PC-9 (cell line): ENCODE data around the gene ALKBH3. TPM values are rescaled to one million over a fixed set of nuclear protein-coding genes. Genes with fewer than 3 reads are reported as not detected.

ENCODE experiments used
- BruUV-seq: library from RNA; stranded (reverse); fragments of 400-500 nt; replicated peaks from 2 replicates; lab custom pipeline; 2021; lab: Mats Ljungman, UMichigan
- CTCF ChIA-PET: fragments of 300-600 bp; sonication (Branson Sonifier 250); formaldehyde crosslinking; loops from one replicate; lab custom pipeline; 2022; ENCODE audit warnings: antibody characterized with exemption; lab: Charles Lee
- POLR2A ChIA-PET: fragments of 300-600 bp; sonication (Branson Sonifier 250); formaldehyde crosslinking; loops from one replicate; lab custom pipeline; 2022; ENCODE audit warnings: antibody characterized with exemption; ENCODE audit not compliant: unreplicated experiment; lab: Charles Lee
- DNase-seq, 2 experiments: peaks; one replicate each; pipeline versions ENCODE4 v3.0.0 to v3.0.0-alpha.2; 2015 to 2022; ENCODE audit warnings: mixed read lengths in 1 of 2
- H2AFZ ChIP-seq: fragments of 200-600 bp; sonication (generic); 2 replicates; pipeline ENCODE4 v1.8.1; 2017; ENCODE audit warnings: antibody characterized with exemption
- H3F3A ChIP-seq: fragments of 200-600 bp; sonication (generic); 2 replicates; pipeline ENCODE4 v1.8.1; 2017; ENCODE audit warnings: antibody characterized with exemption, mild to moderate bottlenecking, low read depth; ENCODE audit not compliant: insufficient read depth
- H3K27ac ChIP-seq: fragments of 200-600 bp; sonication (generic); 2 replicates; pipeline ENCODE4 v1.6.1; 2016; ENCODE audit warnings: mixed run types
- H3K27me3 ChIP-seq: fragments of 200-600 bp; sonication (generic); 2 replicates; pipeline ENCODE4 v1.6.1; 2016; ENCODE audit warnings: low read depth, mixed run types; ENCODE audit not compliant: insufficient read depth
- H3K36me3 ChIP-seq: fragments of 200-600 bp; sonication (generic); 2 replicates; pipeline ENCODE4 v1.6.1; 2016; ENCODE audit warnings: low read depth, mixed run types
- H3K4me1 ChIP-seq: fragments of 200-600 bp; sonication (generic); replicated peaks from 2 replicates; pipeline ENCODE4 v1.6.1; 2016; ENCODE audit warnings: mixed run types; ENCODE audit not compliant: insufficient read depth
- H3K4me2 ChIP-seq: fragments of 200-600 bp; sonication (generic); 2 replicates; pipeline ENCODE4 v1.6.1; 2017; ENCODE audit warnings: mixed run types
- H3K4me3 ChIP-seq: fragments of 200-600 bp; sonication (generic); 2 replicates; pipeline ENCODE4 v1.6.1; 2016; ENCODE audit warnings: mixed run types
- H3K79me2 ChIP-seq: fragments of 200-600 bp; sonication (generic); 2 replicates; pipeline ENCODE4 v1.6.1; 2017; ENCODE audit warnings: low read depth, mixed run types
- H3K9me2 ChIP-seq: fragments of 200-600 bp; sonication (generic); 2 replicates; pipeline ENCODE4 v1.8.1; 2017; ENCODE audit warnings: mild to moderate bottlenecking; ENCODE audit not compliant: insufficient read depth
- H3K9me3 ChIP-seq: fragments of 200-600 bp; sonication (generic); 2 replicates; pipeline ENCODE4 v1.8.1; 2016; ENCODE audit warnings: low read depth; ENCODE audit not compliant: insufficient read depth
- H4K20me1 ChIP-seq: fragments of 200-600 bp; sonication (generic); 2 replicates; pipeline ENCODE4 v1.8.1; 2017; ENCODE audit not compliant: insufficient read depth
- CTCF ChIP-seq: fragments of 200-600 bp; sonication (generic); conservative IDR thresholded peaks from 2 replicates; pipeline ENCODE4 v1.6.1; 2017; ENCODE audit warnings: mixed run types, antibody characterized with exemption, mild to moderate bottlenecking, moderate library complexity
- EZH2 ChIP-seq: fragments of 200-600 bp; sonication (generic); IDR thresholded peaks from 2 replicates; pipeline ENCODE4 v1.8.0; 2017; ENCODE audit warnings: antibody characterized with exemption, low read depth
- intact Hi-C: fragments of 100-400 bp; cut with micrococcal nuclease; formaldehyde crosslinking; loops from one replicate; pipeline ENCODE4 v1.10.0; 2022; ENCODE audit not compliant: unreplicated experiment
- total RNA-seq: library from RNA; stranded (reverse); gene quantifications from 2 replicates; pipeline ENCODE4 v1.2.3, GENCODE V29; 2021

The ALKBH3 gene
- total RNA-seq, 1 experiment from 2014 or later = 47.3 TPM

GRCh38 chr11:43937434-43938411 is 57.1 kb downstream of the ALKBH3 start:
- H3K4me1 ChIP-seq = peaks cover 12% of the 10 kb centered on the region
- H3K9me3 ChIP-seq = no peaks in the 10 kb centered on the region
- no peak overlapping the region for H3K4me3 ChIP-seq
- CTCF ChIA-PET = interaction anchor here (1.0 kb wide), 1 partner anchor 16 kb away, joined by 3 read pairs; no protein-coding TSS in a partner anchor
- no TSS peak for BruUV-seq
- intact Hi-C loops = no loop called here
- TF ChIP-seq CTCF = peak; percentile 23; the same call in 1 of the 2 replicates
- no peak for TF ChIP-seq EZH2
- DNase-seq = peak; percentile 44 to 65
- H3K27me3 ChIP-seq = peaks cover 18% of the 10 kb centered on the region
- no peaks in the 10 kb centered on the region for H3K9me2 ChIP-seq
- no peaks in the 10 kb centered on the region; the same call in 1 of the 2 replicates for H3F3A ChIP-seq
- peak overlapping the region; percentile 35 for H3K4me2 ChIP-seq
- H3K79me2 ChIP-seq = no peaks in the 10 kb centered on the region
- no peak overlapping the region for H2AFZ ChIP-seq
- POLR2A ChIA-PET = interaction anchor here (0.6 kb wide), 2 partner anchors 26 to 51 kb away, joined by 4 to 11 read pairs; no protein-coding TSS in a partner anchor
- no peak overlapping the region for H3K27ac ChIP-seq
- no peaks in the 10 kb centered on the region for H4K20me1 ChIP-seq
- H3K36me3 ChIP-seq = no peaks in the 10 kb centered on the region

GRCh38 chr11:43941257-43941994 is 60.8 kb downstream of the ALKBH3 start:
- H3F3A ChIP-seq = no peaks in the 10 kb centered on the region; the same call in 1 of the 2 replicates
- H3K4me2 ChIP-seq = peak overlapping the region; percentile 56; the same call in 1 of the 2 replicates
- H4K20me1 ChIP-seq = no peaks in the 10 kb centered on the region
- no TSS peak for BruUV-seq
- H3K27ac ChIP-seq = no peak overlapping the region
- no peaks in the 10 kb centered on the region for H3K9me2 ChIP-seq
- intact Hi-C loops = no loop called here
- DNase-seq = no peak
- no peaks in the 10 kb centered on the region for H3K79me2 ChIP-seq
- H2AFZ ChIP-seq = no peak overlapping the region
- POLR2A ChIA-PET = no interaction called here
- peaks cover 52% of the 10 kb centered on the region for H3K27me3 ChIP-seq
- H3K4me1 ChIP-seq = peaks cover 18% of the 10 kb centered on the region
- TF ChIP-seq EZH2 (no peak), CTCF (no peak)
- H3K36me3 ChIP-seq = no peaks in the 10 kb centered on the region
- no peak overlapping the region for H3K4me3 ChIP-seq
- CTCF ChIA-PET = interaction anchor here (0.6 kb wide), 1 partner anchor 22 kb away, joined by 5 read pairs; no protein-coding TSS in a partner anchor
- H3K9me3 ChIP-seq = no peaks in the 10 kb centered on the region

- H3K27ac ChIP-seq = no peak overlapping the region
- CTCF ChIA-PET = no interaction called here
Measured at GRCh38 chr11:43942662-43943371, 62.2 kb downstream of the ALKBH3 start.

More at GRCh38 chr11:43942662-43943371, 62.2 kb downstream of the ALKBH3 start:
- H3K27me3 ChIP-seq = peaks cover 63% of the 10 kb centered on the region
- no peaks in the 10 kb centered on the region for H3K79me2 ChIP-seq
- H3K9me2 ChIP-seq = no peaks in the 10 kb centered on the region
- intact Hi-C loops = no loop called here
- H3K4me2 ChIP-seq = peak overlapping the region; percentile 69
- H3K4me3 ChIP-seq = peak overlapping the region; percentile 42; the same call in 1 of the 2 replicates
- no peaks in the 10 kb centered on the region for H3K9me3 ChIP-seq
- H3K36me3 ChIP-seq = no peaks in the 10 kb centered on the region
- H3K4me1 ChIP-seq = peaks cover 9% of the 10 kb centered on the region; the same call in 1 of the 2 replicates
- no peaks in the 10 kb centered on the region for H4K20me1 ChIP-seq
- TF ChIP-seq CTCF = no peak
- TF ChIP-seq EZH2 = peak; percentile 81
- BruUV-seq = no TSS peak
- no peaks in the 10 kb centered on the region; the same call in 1 of the 2 replicates for H3F3A ChIP-seq
- no peak overlapping the region for H2AFZ ChIP-seq
- POLR2A ChIA-PET = no interaction called here
- no peak for DNase-seq
